CD4-positive, alpha-beta T cell treated with Interleukin-1 beta for 1 hour (primary cell): ENCODE results near the gene RNF130.
"Not testable (repeated sequence)": the region's sequence is repeated elsewhere in the genome, so short reads cannot be mapped to it uniquely, and the experiment has no call there.

Source experiments
- DNase-seq, 2 donors: peaks; one replicate each; pipeline ENCODE4 v3.0.0-alpha.2; 2020 to 2022

The RNF130 gene

GRCh38 chr5:180013678-180014077 is 57.9 kb downstream of the RNF130 start:
- no peak for DNase-seq

- no peak for DNase-seq
Measured at GRCh38 chr5:180012316-180012715, 59.2 kb downstream of the RNF130 start.

GRCh38 chr5:180010636-180011035 is 60.9 kb downstream of the RNF130 start:
- no peak for DNase-seq

GRCh38 chr5:180009581-180009980 is 62.0 kb downstream of the RNF130 start:
- DNase-seq = no peak

GRCh38 chr5:180008433-180008832 is 63.1 kb downstream of the RNF130 start:
- no peak for DNase-seq

- DNase-seq = no peak
Measured at GRCh38 chr5:180007582-180007981, 64.0 kb downstream of the RNF130 start.

GRCh38 chr5:180006141-180006540 is 65.4 kb downstream of the RNF130 start:
- no peak for DNase-seq

- no peak for DNase-seq
Measured at GRCh38 chr5:180003127-180003526, 68.4 kb downstream of the RNF130 start.

- DNase-seq = no peak
Measured at GRCh38 chr5:180001742-180002141, 69.8 kb downstream of the RNF130 start.

GRCh38 chr5:180001136-180001535 is 70.4 kb downstream of the RNF130 start:
- DNase-seq = no peak

- DNase-seq = no peak
Measured at GRCh38 chr5:179998485-179998884, 73.1 kb downstream of the RNF130 start.

GRCh38 chr5:179994583-179995323 is 76.8 kb downstream of the RNF130 start:
- no peak for DNase-seq

- DNase-seq = not testable (repeated sequence)
Measured at GRCh38 chr5:179992855-179993254, 78.7 kb downstream of the RNF130 start.

- DNase-seq = no peak
Measured at GRCh38 chr5:179991106-179991505, 80.5 kb downstream of the RNF130 start.

GRCh38 chr5:179990525-179990924 is 81.0 kb downstream of the RNF130 start:
- DNase-seq = not testable (repeated sequence)

GRCh38 chr5:179986328-179986727 is 85.2 kb downstream of the RNF130 start:
- no peak for DNase-seq

GRCh38 chr5:179981636-179982035 is 89.9 kb downstream of the RNF130 start:
- no peak for DNase-seq

- DNase-seq = no peak
Measured at GRCh38 chr5:179980767-179981166, 90.8 kb downstream of the RNF130 start.

- no peak for DNase-seq
Measured at GRCh38 chr5:179978792-179979191, 92.8 kb downstream of the RNF130 start.

GRCh38 chr5:179975713-179976134 is 95.8 kb downstream of the RNF130 start:
- DNase-seq = no peak

GRCh38 chr5:179974946-179975712 is 96.4 kb downstream of the RNF130 start:
- peak; percentile 27 to 60 for DNase-seq

- DNase-seq = no peak
Measured at GRCh38 chr5:179974246-179974945, 97.2 kb downstream of the RNF130 start.

- DNase-seq = no peak
Measured at GRCh38 chr5:179973391-179973790, 98.2 kb downstream of the RNF130 start.

- no peak for DNase-seq
Measured at GRCh38 chr5:179969110-179969509, 102.4 kb downstream of the RNF130 start.
